Esophagus muscularis mucosa (tissue), 3 donors: Measurements from ENCODE around the gene RBBP4.

Experiments
- CTCF ChIP-seq, 3 experiments: fragments of 200-600 bp in 2 of 3; fragments of 450-650 bp in 1 of 3; sonication (generic) in 2 of 3; IDR thresholded peaks; one replicate each; pipeline ENCODE4 v1.5.1; 2017 to 2019; ENCODE audit warnings: antibody characterized with exemption in 3 of 3, mild to moderate bottlenecking in 2 of 3, moderate library complexity in 1 of 3
- POLR2A ChIP-seq: fragments of 450-650 bp; IDR thresholded peaks from one replicate; pipeline ENCODE4 v1.6.1; 2017; ENCODE audit warnings: antibody characterized with exemption, moderate library complexity, mild to moderate bottlenecking, low read depth

- TF ChIP-seq CTCF (IDR thresholded peaks at IDR 0.05), result no peak
- no peak for TF ChIP-seq POLR2A
Observed at GRCh38 chr1:32727876-32728275, 76.9 kb downstream of the RBBP4 start.
